Measurements from ENCODE around the gene TMEM119. TPM values are rescaled to one million over a fixed set of nuclear protein-coding genes. Genes with fewer than 3 reads are reported as not detected.

The TMEM119 gene
- total and polyA plus RNA-seq, 10 of the 15 experiments (the other 5 are each of a cell fraction or from before 2014, with no cell fraction given) = 0.11 to 0.44 (median 0.19) TPM; not detected in 5

- Histone ChIP-seq H3K4me2 (ENCODE audit: control insufficient read depth, insufficient read depth) (no peak overlapping the region), H3K4me1 (ENCODE audit: control insufficient read depth, insufficient read depth, low read length) (peaks cover 42% of the 10 kb centered on the region), H3K27ac (ENCODE audit: control insufficient read depth, insufficient read depth) (no peak overlapping the region), H3K79me2 (ENCODE audit: control insufficient read depth, insufficient read depth, low read length) (no peaks in the 10 kb centered on the region), H3K9me3 (replicated peaks; ENCODE audit: control insufficient read depth, insufficient read depth, low read length) (peaks cover 12% of the 10 kb centered on the region; the same call in 2 of the 3 replicates), H2AFZ (ENCODE audit: control insufficient read depth, low read depth, low read length) (no peak overlapping the region), H3K36me3 (ENCODE audit: control insufficient read depth in 2 of 2, insufficient read depth in 2 of 2, low read length in 1 of 2) (no peaks in the 10 kb centered on the region), H3K27me3 (replicated peaks in 1 of 2; ENCODE audit: control insufficient read depth in 2 of 2, insufficient read depth in 2 of 2, low read length in 1 of 2) (no peaks in the 10 kb centered on the region), H4K20me1 (ENCODE audit: control insufficient read depth, insufficient read depth) (no peaks in the 10 kb centered on the region), H3K4me3 (no peak overlapping the region), H3K9ac (ENCODE audit: control insufficient read depth, insufficient read depth, low read length) (no peak overlapping the region)
- SMC1A ChIA-PET (ENCODE audit: uncharacterized antibody, unreplicated experiment) = interaction anchor here (0.7 to 1.6 kb wide), 4 partner anchors 17 to 192 kb away, joined by 3 read pairs; no protein-coding TSS in a partner anchor
- no TSS peak for BruUV-seq (replicated peaks)
- WGBS (ENCODE audit: insufficient coverage, insufficient replicate concordance, low lambda C conversion rate, missing lambda C conversion rate) = 57% methylated on average over 15 of the region's 15 CpGs
- intact Hi-C loops (cut with micrococcal nuclease; ENCODE audit: unreplicated experiment) (no loop called here), in situ Hi-C loops (cut with MboI) (no loop called here)
- no peak for DNase-seq (ENCODE audit: low read depth, low spot score)
- TF ChIP-seq ZNF274 (IDR thresholded peaks at IDR 0.05; ENCODE audit: insufficient read depth, insufficient read length) = no peak
- no peak for TF ChIP-seq GATAD2B (conservative IDR thresholded peaks at IDR 0.05; ENCODE audit: low read depth)
- TF ChIP-seq RB1 (IDR thresholded peaks at IDR 0.05; ENCODE audit: borderline replicate concordance) = no peak
- no peak for TF ChIP-seq POLR2A (IDR thresholded peaks at IDR 0.05; ENCODE audit: low read depth, low read length)
- no peak for TF ChIP-seq EED (IDR thresholded peaks at IDR 0.05; ENCODE audit: low read depth)
- no peak for TF ChIP-seq USF1 (IDR thresholded peaks at IDR 0.05; ENCODE audit: borderline replicate concordance, extremely low read length, insufficient read depth, low read depth, low read length)
- no peak for TF ChIP-seq SP1 (IDR thresholded peaks at IDR 0.05; ENCODE audit: low read depth, low read length)
- no peak for TF ChIP-seq ZNF24 (IDR thresholded peaks at IDR 0.05)
- TF ChIP-seq HSF1 (IDR thresholded peaks at IDR 0.05; ENCODE audit: low read depth, low read length) = no peak
- no peak for TF ChIP-seq SMAD5 (IDR thresholded peaks at IDR 0.05; ENCODE audit: low read depth)
- TF ChIP-seq NFYB (IDR thresholded peaks at IDR 0.05; ENCODE audit: insufficient read depth, low read depth, low read length) = no peak
- TF ChIP-seq PBX3 (IDR thresholded peaks at IDR 0.05; ENCODE audit: insufficient replicate concordance, low read depth, low read length) = no peak
- no peak for TF ChIP-seq TCF12 (IDR thresholded peaks at IDR 0.05; ENCODE audit: low read depth, low read length)
- no peak for TF ChIP-seq CEBPB (IDR thresholded peaks at IDR 0.05; ENCODE audit: borderline replicate concordance in 1 of 2, low read depth in 2 of 2, low read length in 2 of 2)
- no peak for TF ChIP-seq NBN (IDR thresholded peaks at IDR 0.05)
- TF ChIP-seq PAX5 (IDR thresholded peaks at IDR 0.05; ENCODE audit: borderline replicate concordance, low read depth, low read length) = no peak
- RAD21 ChIA-PET (ENCODE audit: unreplicated experiment) = interaction anchor here (15.9 kb wide), 1 partner anchor 43 kb away, joined by 633 read pairs; the partner anchor contains the start of genes ISCU and SART3
- CTCF ChIA-PET = interaction anchor here (1.4 to 17.2 kb wide), 2 partner anchors 8 to 43 kb away, joined by 3 to 866 read pairs; partner anchors contain the start of genes ISCU and SART3
- no peak for FAIRE-seq
- ATAC-seq = no peak
- POLR2A ChIA-PET = interaction anchor here (3.5 kb wide), 1 partner anchor 44 kb away, joined by 44 read pairs; no protein-coding TSS in a partner anchor
Measured at GRCh38 chr12:108610856-108611605, 13.1 kb upstream of the TMEM119 start.

All from GM12878 (cell line).